ENCODE measurements around the gene CLECL1.
"Not testable (repeated sequence)": the region's sequence is repeated elsewhere in the genome, so short reads cannot be mapped to it uniquely, and the experiment has no call there.

The CLECL1 gene

DNA sequence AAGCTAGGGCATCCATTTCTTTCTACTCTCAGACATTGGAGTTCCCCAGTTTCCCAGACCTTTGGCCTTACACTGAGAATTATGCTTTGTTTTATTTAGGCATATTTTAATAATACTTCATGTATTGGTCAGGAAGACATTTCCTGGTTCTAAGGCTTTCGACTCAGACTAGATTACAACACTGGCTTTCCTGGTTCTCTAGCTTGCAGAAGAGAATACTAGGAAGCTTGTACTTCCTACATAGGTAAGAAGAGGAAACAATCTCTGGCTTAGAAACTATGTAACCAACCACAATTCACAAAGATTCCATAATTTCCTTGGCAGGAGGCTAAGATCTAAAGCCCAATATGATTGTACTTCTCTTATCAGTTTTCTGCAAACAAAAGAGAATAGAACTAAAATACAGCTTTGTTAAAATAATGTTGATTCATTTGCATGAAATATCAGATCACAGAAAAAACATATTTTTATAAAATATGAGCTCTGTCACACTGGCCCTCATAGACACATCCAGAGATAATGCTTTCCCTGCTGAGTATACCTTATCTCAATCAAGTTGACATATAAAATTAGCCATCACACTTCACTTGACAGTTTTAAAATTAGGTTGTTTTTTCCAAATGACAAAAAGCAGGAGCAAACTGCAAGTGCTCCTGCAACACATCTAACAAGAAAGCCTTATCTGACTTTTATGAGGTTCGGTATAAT, 32.8 kb downstream of the CLECL1 start:
- TF ChIP-seq SUZ12 (IDR thresholded peaks at IDR 0.05; ENCODE audit: extremely low read depth, insufficient read depth, insufficient read length) (no peak), YY1 (IDR thresholded peaks at IDR 0.05; ENCODE audit: insufficient read depth, insufficient read length) (no peak), ZNF274 (IDR thresholded peaks at IDR 0.05; ENCODE audit: low read depth, low read length) (no peak)

DNA sequence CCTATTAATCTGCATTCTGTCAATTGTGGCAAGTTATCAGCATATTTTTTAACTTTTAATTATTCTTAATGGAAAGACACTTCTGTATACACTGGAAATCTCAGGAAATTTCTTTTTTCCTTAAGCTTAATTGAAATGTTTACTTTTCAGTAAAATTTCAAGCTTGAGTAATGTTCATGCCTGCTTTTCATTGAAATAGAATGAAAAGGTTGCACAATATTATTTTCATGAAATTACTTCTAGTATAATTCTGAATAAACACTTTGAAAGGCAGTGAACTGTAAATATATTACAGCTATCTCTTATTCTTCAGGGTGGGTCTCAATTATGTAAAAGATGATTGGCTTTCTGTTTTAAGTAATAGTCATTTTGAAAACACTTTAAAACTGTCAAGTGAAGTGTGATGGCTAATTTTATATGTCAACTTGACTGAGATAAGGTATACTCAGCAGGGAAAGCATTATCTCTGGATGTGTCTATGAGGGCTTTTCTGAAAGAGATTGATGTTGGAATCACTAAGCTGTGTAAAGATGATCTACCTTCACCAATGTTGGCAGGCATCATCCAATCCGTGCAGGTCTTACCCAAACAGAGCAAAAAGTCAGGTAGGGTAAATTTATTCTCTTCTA, 33.5 kb downstream of the CLECL1 start:
- Histone ChIP-seq H3K4me1 (ENCODE audit: insufficient read depth, insufficient read length) (no peaks in the 10 kb centered on the region), H3K9me3 (ENCODE audit: insufficient read depth, low read length) (peaks cover 15% of the 10 kb centered on the region), H3K27me3 (ENCODE audit: insufficient read depth, insufficient read length) (no peaks in the 10 kb centered on the region), H3K4me3 (ENCODE audit: insufficient read length, low read depth) (no peak overlapping the region), H3K36me3 (ENCODE audit: insufficient read depth, insufficient read length, low read length) (no peaks in the 10 kb centered on the region), H3K9ac (ENCODE audit: insufficient read length, low read depth) (no peak overlapping the region)
- TF ChIP-seq SUZ12 (IDR thresholded peaks at IDR 0.05; ENCODE audit: extremely low read depth, insufficient read depth, insufficient read length), result no peak
- TF ChIP-seq YY1 (IDR thresholded peaks at IDR 0.05; ENCODE audit: insufficient read depth, insufficient read length), result no peak
- TF ChIP-seq ZNF274 (IDR thresholded peaks at IDR 0.05; ENCODE audit: low read depth, low read length), result no peak
- DNase-seq (ENCODE audit: low read depth, low spot score), result no peak

More for the DNA sequence above, 32.8 kb downstream of the CLECL1 start:
- Histone ChIP-seq H3K27me3 (ENCODE audit: insufficient read depth, insufficient read length) (no peaks in the 10 kb centered on the region), H3K4me1 (ENCODE audit: insufficient read depth, insufficient read length) (no peaks in the 10 kb centered on the region), H3K9me3 (ENCODE audit: insufficient read depth, low read length) (peaks cover 15% of the 10 kb centered on the region), H3K4me3 (ENCODE audit: insufficient read length, low read depth) (no peak overlapping the region), H3K9ac (ENCODE audit: insufficient read length, low read depth) (no peak overlapping the region), H3K36me3 (ENCODE audit: insufficient read depth, insufficient read length, low read length) (no peaks in the 10 kb centered on the region)
- DNase-seq (ENCODE audit: low read depth, low spot score), result no peak

DNA sequence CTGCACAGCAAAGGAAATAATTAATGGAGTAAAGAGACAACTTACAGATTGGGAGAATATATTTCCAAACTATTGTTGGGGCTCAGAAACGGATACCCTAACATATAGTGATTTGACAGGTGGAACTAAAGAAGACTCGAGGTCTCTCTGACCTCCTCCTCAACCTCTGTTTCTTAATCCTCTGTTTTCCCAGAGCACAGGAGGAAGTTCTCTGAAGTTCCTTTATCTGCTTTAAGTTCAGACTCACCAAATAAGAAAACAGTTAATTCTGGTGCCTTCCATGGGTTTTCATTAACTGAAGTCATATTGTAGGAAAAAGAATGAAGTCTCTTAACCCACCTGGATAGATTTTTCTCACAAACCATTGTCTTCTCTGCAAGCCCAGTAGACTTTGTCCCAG, 34.2 kb downstream of the CLECL1 start:
- peaks cover 15% of the 10 kb centered on the region for H3K9me3 ChIP-seq (ENCODE audit: insufficient read depth, low read length)
- H3K36me3 ChIP-seq (ENCODE audit: insufficient read depth, insufficient read length, low read length), result no peaks in the 10 kb centered on the region
- no peaks in the 10 kb centered on the region for H3K4me1 ChIP-seq (ENCODE audit: insufficient read depth, insufficient read length)
- no peak overlapping the region for H3K4me3 ChIP-seq (ENCODE audit: insufficient read length, low read depth)
- no peak overlapping the region for H3K9ac ChIP-seq (ENCODE audit: insufficient read length, low read depth)
- no peaks in the 10 kb centered on the region for H3K27me3 ChIP-seq (ENCODE audit: insufficient read depth, insufficient read length)
- no peak for DNase-seq (ENCODE audit: low read depth, low spot score)
- no peak for TF ChIP-seq ZNF274 (IDR thresholded peaks at IDR 0.05; ENCODE audit: low read depth, low read length)
- TF ChIP-seq YY1 (IDR thresholded peaks at IDR 0.05; ENCODE audit: insufficient read depth, insufficient read length), result no peak
- TF ChIP-seq SUZ12 (IDR thresholded peaks at IDR 0.05; ENCODE audit: extremely low read depth, insufficient read depth, insufficient read length), result no peak

DNA sequence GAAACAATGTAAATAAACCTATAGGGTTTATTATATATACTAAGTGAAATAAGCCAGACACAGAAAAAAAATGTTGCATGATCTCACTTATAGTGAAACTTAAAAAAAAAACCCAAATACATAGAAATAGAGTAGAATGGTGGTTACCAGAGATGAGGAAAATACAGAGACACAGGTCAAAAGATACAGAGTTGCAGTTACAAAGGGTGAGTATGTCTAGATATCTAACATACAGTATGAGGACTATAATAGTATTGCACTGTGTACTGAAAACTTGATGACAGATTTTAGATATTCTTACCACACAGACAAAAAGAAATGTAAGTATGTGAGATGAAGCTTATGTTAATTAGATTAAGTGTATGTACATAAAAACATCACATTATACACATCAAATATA, 35.3 kb downstream of the CLECL1 start:
- DNase-seq (ENCODE audit: low read depth, low spot score), result no peak

DNA sequence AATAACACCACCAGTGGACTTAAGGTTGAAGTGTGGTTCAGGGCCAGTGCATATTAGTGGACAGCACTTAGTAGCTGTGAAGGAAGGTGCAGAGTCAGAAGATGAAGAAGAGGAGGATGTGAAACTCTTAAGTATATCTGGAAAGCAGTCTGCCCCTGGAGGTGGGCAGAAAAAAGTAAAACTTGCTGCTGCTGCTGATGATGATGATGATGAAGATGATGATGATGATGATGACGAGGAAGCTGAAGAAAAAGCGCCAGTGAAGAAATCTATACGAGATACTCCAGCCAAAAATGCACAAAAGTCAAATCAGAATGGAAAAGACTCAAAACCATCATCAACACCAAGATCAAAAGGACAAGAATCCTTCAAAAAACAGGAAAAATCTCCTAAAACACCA, 37.2 kb downstream of the CLECL1 start:
- H3K4me1 ChIP-seq (ENCODE audit: insufficient read depth, insufficient read length); H3K4me3 ChIP-seq (ENCODE audit: insufficient read length, low read depth); H3K9ac ChIP-seq (ENCODE audit: insufficient read length, low read depth); DNase-seq (ENCODE audit: low read depth, low spot score); H3K27me3 ChIP-seq (ENCODE audit: insufficient read depth, insufficient read length); H3K36me3 ChIP-seq (ENCODE audit: insufficient read depth, insufficient read length, low read length): not testable (repeated sequence)
- H3K9me3 ChIP-seq (ENCODE audit: insufficient read depth, low read length), result peaks cover 15% of the 10 kb centered on the region

More for the DNA sequence above, 35.3 kb downstream of the CLECL1 start:
- Histone ChIP-seq H3K36me3 (ENCODE audit: insufficient read depth, insufficient read length, low read length) (peaks cover 6% of the 10 kb centered on the region), H3K9ac (ENCODE audit: insufficient read length, low read depth) (no peak overlapping the region), H3K9me3 (ENCODE audit: insufficient read depth, low read length) (peaks cover 15% of the 10 kb centered on the region), H3K4me3 (ENCODE audit: insufficient read length, low read depth) (no peak overlapping the region), H3K4me1 (ENCODE audit: insufficient read depth, insufficient read length) (no peaks in the 10 kb centered on the region), H3K27me3 (ENCODE audit: insufficient read depth, insufficient read length) (no peaks in the 10 kb centered on the region)
- TF ChIP-seq ZNF274 (IDR thresholded peaks at IDR 0.05; ENCODE audit: low read depth, low read length), result no peak
- TF ChIP-seq YY1 (IDR thresholded peaks at IDR 0.05; ENCODE audit: insufficient read depth, insufficient read length), result no peak
- no peak for TF ChIP-seq SUZ12 (IDR thresholded peaks at IDR 0.05; ENCODE audit: extremely low read depth, insufficient read depth, insufficient read length)

GRCh38 chr12:9695150-9695549, 37.7 kb downstream of the CLECL1 start:
- H3K27me3 ChIP-seq (ENCODE audit: insufficient read depth, insufficient read length); H3K9ac ChIP-seq (ENCODE audit: insufficient read length, low read depth); H3K4me3 ChIP-seq (ENCODE audit: insufficient read length, low read depth); H3K4me1 ChIP-seq (ENCODE audit: insufficient read depth, insufficient read length); DNase-seq (ENCODE audit: low read depth, low spot score); H3K36me3 ChIP-seq (ENCODE audit: insufficient read depth, insufficient read length, low read length): not testable (repeated sequence)
- H3K9me3 ChIP-seq (ENCODE audit: insufficient read depth, low read length), result peaks cover 16% of the 10 kb centered on the region

GRCh38 chr12:9694241-9694640, 38.7 kb downstream of the CLECL1 start:
- H3K36me3 ChIP-seq (ENCODE audit: insufficient read depth, insufficient read length, low read length), result peaks cover 16% of the 10 kb centered on the region
- DNase-seq (ENCODE audit: low read depth, low spot score), result no peak
- TF ChIP-seq ZNF274 (IDR thresholded peaks at IDR 0.05; ENCODE audit: low read depth, low read length) (no peak), SUZ12 (IDR thresholded peaks at IDR 0.05; ENCODE audit: extremely low read depth, insufficient read depth, insufficient read length) (no peak), YY1 (IDR thresholded peaks at IDR 0.05; ENCODE audit: insufficient read depth, insufficient read length) (no peak)
- no peaks in the 10 kb centered on the region for H3K27me3 ChIP-seq (ENCODE audit: insufficient read depth, insufficient read length)
- H3K9me3 ChIP-seq (ENCODE audit: insufficient read depth, low read length), result peaks cover 25% of the 10 kb centered on the region
- H3K4me3 ChIP-seq (ENCODE audit: insufficient read length, low read depth), result no peak overlapping the region
- H3K9ac ChIP-seq (ENCODE audit: insufficient read length, low read depth), result no peak overlapping the region
- no peaks in the 10 kb centered on the region for H3K4me1 ChIP-seq (ENCODE audit: insufficient read depth, insufficient read length)

Data from NT2/D1 (cell line).